ENCODE data around the gene KIAA1614.

GRCh38 chr1:180923887-180924286, 11.2 kb downstream of the KIAA1614 start:
- TF ChIP-seq CTCF (IDR thresholded peaks at IDR 0.05; ENCODE audit: insufficient read depth, low read length), result no peak
- no peak for TF ChIP-seq POLR2AphosphoS5 (IDR thresholded peaks at IDR 0.05; ENCODE audit: low read depth)

Measured in HL-60 (cell line).